SKM-1 (cell line): Measurements from ENCODE around the gene ZGLP1.

Experiments used
- DNase-seq: peaks from one replicate; lab custom pipeline; 2025; ENCODE audit not compliant: unreplicated experiment; lab: John Stamatoyannopoulos, UW

ZGLP1 gene

GRCh38 chr19:10328558-10329429 is 19.2 kb upstream of the ZGLP1 start:
- no peak for DNase-seq

GRCh38 chr19:10327793-10328192 is 18.2 kb upstream of the ZGLP1 start:
- DNase-seq = no peak

- DNase-seq = no peak
Measured at GRCh38 chr19:10325732-10326131, 16.1 kb upstream of the ZGLP1 start.

GRCh38 chr19:10321874-10322835 is 12.5 kb upstream of the ZGLP1 start:
- no peak for DNase-seq

GRCh38 chr19:10321417-10321797 is 11.8 kb upstream of the ZGLP1 start:
- no peak for DNase-seq

GRCh38 chr19:10320602-10321416 is 11.2 kb upstream of the ZGLP1 start:
- no peak for DNase-seq

- no peak for DNase-seq
Measured at GRCh38 chr19:10318807-10319682, 9.4 kb upstream of the ZGLP1 start.

- DNase-seq = no peak
Measured at GRCh38 chr19:10317857-10318462, 8.3 kb upstream of the ZGLP1 start.

GRCh38 chr19:10317045-10317856 is 7.6 kb upstream of the ZGLP1 start:
- DNase-seq = no peak

- DNase-seq = no peak
Measured at GRCh38 chr19:10316229-10317044, 6.8 kb upstream of the ZGLP1 start.

- peak; percentile 45 for DNase-seq
Measured at GRCh38 chr19:10315335-10316214, 6.0 kb upstream of the ZGLP1 start, which contains the start of gene FDX2. Gene FDX2, minus strand, starts transcription at chr19:10316015. Its CDS starts 19 bp downstream, at chr19:10315996.

GRCh38 chr19:10306327-10306726 is 3.3 kb downstream of the ZGLP1 start:
- no peak for DNase-seq

- DNase-seq = peak; percentile 20
Measured at GRCh38 chr19:10305139-10305806, 4.3 kb downstream of the ZGLP1 start.

- DNase-seq = peak; percentile 78
Measured at GRCh38 chr19:10299545-10300458, 9.8 kb downstream of the ZGLP1 start.
